Activated CD8-positive, alpha-beta memory T cell treated with anti-CD3 and anti-CD28 coated beads, Interleukin-2, amount 50 U/mL, for 24 hours (primary cell): ENCODE results near the gene PSKH1.

ENCODE experiments used
- DNase-seq: peaks from one replicate; pipeline ENCODE4 v3.0.0-alpha.2; 2020; ENCODE audit errors: extremely low read depth

PSKH1 gene

DNA sequence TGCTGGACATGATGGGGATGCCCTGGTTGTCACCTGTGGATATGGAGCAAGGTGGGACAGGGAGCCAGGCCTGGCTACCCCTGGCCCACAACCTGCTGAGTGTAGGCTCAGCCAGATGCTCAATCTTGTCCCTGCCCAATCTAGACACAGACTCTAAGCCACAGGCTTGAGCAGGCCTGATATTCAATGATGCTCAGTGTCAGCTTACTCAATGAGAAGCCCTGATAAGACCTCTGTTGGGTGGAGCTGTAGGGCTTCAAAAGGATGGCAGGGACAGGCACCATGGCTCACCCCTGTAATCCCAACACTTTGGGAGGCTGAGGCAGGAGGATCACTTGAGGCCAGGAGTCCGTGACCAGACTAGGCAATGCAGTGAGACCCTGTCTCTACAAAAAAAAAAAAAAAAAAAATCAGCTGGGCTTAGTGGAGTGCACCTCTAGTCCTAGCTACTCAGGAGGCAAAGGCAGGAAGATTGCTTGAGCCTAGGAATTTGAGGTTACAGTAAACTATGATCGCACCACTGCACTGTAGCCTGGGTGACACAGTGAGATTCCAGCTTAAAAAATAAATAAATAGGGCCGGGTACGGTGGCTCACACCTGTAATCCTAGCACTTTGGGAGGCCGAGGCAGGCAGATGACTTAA is 47.5 kb downstream of the PSKH1 start:
- DNase-seq: no peak

DNA sequence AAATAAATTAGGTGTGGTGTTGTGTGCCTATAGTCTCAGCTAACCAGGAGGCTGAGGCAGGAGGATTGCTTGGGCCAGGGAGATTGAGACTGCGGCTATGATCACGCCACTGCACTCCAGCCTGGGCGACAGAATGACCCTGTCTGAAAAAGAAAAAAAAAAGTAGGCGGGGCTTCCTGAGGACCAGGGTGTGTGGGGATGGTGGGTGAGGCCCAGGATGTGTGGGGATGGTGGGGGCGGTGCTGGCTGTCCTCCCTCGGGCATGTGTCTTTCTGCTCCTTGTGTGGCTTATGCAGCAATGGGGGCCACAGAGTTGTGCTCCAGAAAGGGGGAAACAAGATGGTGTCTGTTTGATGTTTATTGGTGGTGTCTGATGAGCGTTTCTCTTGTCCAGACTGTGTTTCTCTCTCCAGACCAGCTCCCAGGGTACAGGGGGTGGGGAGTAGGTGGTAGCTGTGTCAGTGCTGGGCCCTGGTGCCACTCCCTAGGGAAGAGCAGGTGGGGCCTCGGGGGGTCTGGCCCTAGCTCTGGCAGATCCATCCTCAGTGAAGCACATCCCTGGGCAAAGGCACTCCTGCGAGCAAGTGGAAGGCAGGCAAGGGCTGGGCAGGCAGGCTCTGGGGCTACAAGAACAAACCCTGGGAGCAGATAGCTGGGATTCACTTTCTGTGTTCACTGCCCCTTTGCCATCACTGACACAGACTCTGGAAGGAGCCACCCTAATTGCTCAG is 48.6 kb downstream of the PSKH1 start:
- no peak for DNase-seq

DNA sequence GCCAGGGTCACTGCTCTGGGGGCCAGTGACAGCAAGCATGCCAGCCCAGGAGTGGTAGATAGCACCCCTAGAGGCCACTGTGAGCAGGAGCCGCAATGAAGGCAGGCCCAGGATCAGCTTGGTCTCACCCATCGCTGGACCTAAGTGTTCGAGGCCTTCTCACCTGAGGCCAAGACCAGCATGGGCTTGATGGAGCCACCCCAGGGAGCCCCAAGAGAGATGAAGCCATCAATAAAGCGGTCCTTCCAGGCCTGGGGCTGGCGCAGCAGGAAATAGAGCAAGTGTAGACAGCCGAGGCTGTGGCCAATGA is 49.1 kb downstream of the PSKH1 start:
- no peak for DNase-seq

DNA sequence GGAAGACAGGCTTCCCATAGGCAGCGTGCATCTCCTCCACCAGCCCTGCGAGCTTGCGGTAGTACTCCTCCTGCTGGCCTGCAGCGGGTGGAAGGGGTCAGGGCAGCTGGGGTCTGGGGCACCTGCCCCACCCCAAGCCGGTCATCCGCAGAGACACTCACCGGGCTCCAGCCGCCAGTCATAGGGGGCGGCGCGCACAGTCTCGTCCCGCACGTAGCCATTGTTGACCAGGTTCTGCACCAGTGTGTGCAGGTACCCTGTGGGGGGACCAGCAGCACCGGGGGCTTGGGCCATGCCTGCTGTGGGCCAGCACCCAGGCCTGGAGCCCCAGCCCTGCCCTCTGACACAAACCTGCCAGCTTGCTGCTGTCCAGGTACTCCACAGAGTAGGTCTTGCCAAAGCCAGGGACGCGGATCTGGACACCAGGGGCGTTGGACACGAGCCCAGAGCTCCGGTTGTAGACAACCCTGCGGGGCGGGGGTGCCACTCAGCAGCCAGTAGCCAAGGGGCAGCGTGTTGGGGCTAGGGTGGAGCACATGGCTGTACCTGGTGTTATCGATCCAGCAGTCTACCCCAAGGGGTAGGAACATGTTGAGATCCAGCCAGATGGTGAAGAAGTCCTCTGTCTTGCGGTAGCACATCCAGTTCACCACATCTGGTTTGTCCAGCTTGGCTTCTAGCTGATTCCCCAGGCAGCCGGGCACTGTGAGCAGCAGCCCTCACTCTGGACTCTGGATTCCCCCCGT is 49.6 kb downstream of the PSKH1 start:
- DNase-seq: no peak

DNA sequence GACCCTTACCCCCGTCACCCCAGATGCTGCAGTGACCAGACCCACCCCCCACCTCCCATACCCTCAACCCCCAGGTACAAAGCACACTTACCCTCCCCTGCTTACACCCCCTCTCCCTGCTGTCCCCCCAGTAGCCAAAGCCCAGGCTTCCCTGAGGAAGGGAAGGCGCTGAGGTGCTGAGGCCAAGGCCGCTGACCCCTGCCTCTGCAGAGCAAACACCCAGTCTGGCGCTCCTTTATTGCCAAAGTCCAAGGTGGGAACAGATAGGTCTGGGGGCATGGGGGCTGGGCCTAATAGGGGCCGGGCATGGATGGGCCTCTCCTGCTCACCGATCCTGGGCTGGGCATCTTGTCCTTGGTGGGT is 50.2 kb downstream of the PSKH1 start:
- DNase-seq: no peak

DNA sequence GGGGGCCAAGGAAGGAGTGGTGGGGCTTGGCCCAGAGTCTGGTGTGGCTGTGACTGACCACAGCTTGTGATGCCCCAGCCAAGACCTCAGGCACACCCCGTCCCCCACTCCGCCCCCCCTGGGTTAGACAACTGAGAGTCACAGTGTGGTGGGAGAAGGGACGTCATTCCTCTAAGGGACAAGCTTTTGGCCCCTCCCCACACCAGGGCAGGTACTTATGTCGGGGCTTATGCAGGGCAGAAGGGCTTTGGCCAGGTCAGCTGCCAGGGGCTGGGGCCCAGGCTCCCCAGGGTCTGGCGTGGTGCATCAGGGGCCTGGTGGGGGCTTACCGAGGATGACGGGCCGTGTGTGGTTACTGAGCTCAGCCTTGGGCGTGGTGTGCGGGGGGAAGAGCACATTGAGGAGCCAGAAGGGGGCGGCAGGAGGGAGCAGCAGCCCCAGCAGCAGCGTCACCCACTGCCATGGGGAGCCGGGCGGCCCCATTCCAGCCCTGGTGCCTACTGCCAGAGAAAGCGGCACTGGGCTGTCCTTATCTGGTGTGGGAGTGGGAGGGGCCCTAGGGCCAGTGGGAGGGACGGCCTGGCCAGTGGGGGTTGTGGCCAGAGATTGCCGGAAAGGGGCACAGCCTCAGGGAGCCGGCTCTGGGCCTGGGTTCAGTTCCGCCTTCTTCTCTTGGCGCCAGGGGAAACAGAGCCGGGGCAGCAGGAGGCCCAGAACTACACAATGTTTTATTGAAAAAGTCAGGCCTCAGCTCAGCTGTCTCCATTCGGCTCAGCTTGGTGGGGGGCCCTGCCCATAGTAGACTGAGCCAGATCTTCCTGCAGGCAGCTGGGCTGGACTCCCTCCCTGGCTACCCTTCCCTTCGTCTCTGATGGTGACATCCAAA is 50.8 kb downstream of the PSKH1 start, which contains the start of gene LCAT:
Gene LCAT (minus strand): TSS at position 502 of the 886 bp plus-strand sequence. CDS start 19 bp downstream, at position 483.
- DNase-seq: no peak

DNA sequence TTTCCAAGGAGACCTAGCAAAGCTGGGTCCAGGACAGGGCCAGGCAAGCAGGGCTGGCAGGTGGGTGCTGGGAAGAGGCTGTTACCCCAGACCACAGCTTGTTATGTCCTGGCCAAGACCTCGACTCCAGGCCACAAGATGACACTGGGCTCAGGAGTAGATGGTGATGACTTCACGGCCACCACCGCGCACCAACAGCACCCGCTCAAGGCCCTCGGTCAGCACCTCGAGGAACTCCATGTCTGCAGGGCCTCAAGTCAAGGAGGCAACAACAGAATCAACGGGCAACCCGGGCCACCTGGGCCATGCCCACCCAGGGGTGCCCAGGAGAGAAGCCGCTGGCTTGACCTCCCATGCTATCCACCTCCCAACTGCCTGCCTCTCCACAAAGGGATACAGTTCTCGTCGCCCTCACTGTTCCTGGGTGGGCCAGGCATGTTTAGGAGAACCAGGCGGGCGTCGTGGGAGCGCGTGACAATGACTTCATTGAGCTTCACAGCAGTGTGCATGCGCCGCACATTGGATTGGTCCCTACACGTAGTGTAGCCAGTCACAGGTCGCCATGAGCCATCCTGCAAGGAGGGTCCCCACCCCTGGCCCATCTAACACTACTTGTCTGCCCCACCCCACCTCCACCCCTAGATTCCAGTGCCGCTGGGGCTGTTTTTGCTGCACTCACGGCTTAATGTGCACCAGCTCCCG is 51.8 kb downstream of the PSKH1 start:
- DNase-seq: no peak

DNA sequence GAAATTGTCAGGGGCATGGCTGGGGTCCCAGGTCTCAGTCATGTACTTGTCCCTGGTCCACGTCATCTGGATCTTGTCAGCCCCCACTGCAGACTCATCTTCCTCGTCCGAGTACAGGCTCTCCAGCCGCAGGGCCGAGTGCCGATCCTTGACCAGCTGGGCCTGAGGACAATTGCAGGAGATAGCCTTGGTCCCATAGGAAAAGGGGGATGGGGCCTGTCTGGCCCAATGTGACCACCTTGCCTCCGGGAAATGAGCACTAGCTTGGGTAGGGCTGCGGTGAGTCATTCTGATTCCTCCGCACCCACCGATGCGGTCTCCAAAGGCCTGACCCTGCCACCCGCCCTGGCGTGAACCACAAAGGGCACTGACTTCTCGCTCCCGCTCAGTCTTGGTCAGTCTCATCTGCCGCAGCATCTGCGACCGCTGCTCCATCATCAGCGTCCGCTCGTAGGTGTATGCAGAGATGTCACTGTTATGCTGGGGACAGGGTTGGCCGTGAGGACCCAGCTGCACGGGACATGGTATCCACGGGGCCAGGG is 52.4 kb downstream of the PSKH1 start:
- DNase-seq: no peak

DNA sequence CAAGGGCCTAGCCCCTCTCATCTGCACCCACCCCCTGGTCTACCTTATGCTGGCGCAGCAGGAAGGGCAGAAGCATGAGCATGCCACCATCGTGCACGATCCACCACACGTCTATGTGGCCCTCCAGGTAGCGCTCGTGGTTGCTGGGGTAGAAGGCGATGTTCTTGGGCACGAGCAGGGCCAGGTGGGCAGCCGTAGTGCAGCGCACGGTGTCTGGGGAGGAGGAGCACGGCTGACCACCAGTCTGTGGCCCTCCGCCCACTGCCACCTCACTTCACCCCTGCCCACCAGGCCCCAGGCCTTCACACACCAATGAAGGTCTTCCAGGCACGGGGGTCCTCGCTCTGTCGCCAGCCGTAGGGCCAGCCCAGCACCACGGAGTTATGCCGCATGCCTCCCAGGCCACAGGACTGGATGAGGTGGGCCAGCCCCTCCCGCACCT is 53.1 kb downstream of the PSKH1 start:
- DNase-seq: no peak

DNA sequence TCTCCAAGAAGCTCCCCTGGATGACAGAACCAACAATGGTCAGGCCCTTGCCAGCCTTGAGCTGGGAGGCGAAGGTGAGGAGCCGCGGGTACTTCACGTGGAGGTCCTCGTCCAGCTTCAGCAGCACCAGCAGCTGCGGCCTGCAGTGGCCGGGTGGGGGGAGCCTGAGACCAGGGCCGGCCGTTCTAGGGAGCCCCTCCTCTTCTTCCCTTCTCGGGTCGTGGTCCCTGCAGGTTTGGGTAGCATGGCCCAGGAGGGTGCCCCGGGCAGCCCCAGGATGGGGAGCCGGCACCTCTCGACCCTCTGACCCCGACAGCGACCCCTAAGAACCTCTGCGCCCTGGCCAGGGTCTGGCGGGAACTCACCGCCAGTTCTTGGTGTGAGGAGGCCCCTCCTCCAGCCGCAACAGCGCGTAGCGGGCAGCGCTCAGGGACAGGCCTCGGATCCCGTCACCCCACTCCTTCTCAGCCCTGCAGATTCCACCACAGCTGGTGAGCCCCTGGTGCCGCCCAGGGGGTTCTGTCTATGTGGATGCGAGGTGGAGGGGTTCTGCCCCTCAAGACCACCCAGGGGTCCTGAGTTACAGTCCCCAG is 54.0 kb downstream of the PSKH1 start:
- DNase-seq: no peak

DNA sequence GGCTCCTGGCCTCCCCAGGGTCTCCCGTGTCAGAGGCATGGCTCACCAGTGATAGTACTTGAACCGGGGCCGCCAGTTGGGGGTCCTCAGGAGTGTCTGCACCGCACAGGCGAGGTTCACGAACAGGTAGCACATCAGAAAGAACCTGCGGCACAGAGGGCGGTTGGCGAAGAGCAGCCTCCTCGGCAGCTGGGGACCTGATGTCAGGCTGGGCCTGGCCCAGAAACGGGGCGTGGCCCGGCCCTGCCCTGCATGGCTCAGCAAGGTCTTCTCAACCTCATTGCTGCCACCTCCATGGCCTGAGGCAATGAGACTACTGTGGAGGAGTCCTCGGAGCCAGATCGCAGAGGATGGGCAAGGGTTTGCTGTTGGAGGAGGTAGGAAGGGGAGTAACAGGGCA is 55.0 kb downstream of the PSKH1 start:
- no peak for DNase-seq

DNA sequence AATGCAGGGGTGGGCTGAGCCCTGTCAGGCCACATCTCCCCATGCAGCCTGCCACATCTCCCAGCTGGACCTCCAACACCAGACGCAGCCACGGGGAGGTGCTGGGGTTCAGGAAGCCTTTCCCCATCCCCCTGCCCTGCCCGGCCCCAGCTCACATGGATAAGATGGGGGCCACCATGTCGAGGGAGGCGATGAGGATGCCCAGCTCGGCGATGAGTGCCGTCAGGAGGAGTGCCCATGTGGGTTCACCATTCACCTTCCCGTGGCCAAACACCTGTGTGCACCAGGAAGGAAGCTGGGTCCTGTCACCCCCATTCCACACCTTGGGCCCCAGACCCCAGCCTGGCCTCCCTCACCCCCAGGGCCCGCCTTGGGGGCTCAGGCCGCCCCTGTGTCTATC is 56.6 kb downstream of the PSKH1 start:
- DNase-seq: no peak

DNA sequence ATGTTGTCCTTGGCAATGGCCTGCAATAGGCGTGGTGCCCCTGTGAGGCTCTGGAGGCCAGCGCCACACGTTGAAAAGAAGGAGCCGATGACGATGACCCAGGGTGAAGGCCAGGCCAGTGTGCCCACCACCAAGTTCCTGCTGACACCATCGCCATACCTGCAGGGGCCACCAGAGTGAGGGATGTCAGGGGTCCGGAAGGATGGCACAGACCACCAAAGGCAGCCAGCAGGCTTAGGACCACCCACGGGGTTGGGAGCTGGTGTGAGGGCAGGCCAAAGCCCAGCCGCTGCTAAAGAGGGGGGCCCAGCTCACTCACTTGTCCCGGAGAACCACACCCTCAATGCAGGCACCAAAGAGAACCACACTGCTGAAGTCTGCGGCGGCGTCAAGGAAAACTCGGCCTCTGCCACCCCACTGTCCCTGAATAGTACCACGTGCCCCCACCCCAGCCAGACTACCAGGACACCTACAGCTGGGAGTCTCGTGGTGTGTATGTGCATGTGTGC is 57.3 kb downstream of the PSKH1 start:
- no peak for DNase-seq

DNA sequence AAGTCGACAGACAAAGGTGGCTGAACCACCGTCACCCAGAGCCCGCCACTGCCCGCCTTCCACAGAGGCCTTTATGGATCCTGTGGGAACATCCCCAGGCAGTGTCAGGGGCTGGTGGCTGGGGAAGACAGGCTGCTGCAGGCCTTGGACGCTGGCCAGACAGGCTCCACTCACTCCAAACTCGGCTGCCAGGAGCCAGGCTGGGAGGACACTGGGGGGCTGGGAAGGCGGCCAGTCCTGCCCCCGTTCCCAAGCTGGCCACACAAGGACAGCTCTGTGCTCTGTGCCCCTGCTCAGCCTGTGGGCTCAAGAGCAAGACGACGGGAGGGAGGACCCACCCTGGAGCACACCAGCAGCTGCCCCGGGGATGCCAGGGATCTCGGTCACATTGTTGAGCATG is 58.4 kb downstream of the PSKH1 start:
- DNase-seq: no peak

DNA sequence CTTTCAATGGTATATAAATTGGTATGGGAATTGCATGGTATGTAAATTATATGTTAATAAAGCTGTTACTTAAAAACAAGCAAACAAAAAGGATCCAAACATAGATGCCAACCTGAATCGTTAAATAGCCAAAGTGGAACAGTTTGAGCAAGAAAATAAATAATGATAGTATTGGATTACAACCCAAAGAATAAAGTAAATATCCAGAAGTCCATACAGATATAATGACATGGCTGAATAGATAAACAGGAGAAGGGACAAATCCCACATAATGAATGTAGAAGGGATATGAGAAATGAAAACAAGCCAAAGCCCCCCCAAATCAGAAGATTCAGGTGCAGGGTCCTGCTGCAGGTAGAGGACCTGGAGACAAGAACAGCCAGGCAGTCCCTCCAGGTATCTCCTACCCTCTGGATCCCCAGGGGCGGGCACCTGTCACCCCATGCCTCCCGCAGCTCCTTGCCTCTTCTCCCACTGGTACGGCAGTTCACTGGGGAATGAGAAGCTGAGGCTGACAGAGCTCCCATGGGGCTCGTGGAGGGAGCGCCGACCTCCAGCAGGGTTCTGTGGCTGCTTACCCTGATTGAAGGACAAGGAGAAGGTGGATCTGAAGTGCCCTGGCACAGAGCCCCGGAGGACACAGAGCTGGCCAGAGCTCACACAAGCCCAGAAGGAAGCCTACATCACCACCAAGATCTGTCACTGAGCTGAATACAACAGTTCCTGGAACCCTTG is 60.8 kb downstream of the PSKH1 start:
- DNase-seq: no peak

DNA sequence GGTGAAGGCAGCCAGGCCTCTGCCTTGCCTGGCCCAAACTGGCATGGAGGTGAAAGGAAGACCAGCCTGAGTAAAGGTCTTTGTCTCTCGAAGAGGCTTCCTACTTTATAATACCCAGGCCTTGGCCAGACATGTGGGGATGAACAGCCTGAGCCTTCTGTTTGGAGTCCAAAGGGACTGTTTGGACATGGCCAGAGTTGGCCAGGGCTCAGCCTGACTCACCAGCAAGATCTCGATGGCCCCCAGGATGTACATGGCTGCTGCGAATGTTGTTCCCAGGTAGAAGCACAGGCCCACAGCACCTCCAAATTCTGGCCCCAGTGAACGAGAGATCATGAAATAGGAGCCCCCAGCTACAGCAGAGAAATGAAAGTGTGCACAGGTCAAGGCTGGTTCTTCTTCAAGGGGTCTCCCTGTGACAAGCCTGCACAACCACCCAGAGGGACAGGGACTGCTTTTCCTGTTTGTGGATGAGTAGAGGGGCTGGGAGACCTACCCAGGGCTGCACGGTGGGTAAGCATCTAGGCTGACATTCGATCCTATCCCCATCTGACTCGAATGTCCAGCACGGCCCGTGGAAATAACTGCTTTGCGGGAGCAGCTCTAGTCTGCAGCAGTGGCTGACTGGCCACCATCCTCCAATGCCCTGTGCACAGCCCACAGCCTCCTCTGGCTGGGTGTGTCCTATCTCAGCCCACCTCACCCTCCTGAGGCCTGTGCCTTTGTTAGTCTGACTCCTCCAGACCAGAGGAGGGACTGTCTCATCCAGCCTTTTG is 61.6 kb downstream of the PSKH1 start:
- DNase-seq: no peak

DNA sequence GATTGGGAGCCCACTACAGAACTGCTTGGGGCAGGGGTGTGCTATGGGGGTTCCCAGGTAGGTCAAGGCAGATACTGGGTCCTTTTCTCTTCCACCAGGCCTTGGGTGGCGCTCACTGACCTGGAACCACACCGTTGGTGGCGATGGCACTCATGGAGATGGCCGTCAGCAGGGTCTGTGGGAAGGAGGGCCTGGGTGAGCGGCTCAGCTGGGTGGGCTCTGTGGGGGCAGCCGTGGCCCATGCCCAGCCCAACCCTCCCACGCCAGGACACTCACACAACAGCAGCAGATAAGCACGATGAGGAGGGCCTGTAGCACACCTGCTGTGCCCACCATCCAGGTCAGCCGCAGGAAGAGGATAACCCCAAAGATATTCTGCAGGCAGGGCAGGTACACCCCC is 64.6 kb downstream of the PSKH1 start:
- no peak for DNase-seq

DNA sequence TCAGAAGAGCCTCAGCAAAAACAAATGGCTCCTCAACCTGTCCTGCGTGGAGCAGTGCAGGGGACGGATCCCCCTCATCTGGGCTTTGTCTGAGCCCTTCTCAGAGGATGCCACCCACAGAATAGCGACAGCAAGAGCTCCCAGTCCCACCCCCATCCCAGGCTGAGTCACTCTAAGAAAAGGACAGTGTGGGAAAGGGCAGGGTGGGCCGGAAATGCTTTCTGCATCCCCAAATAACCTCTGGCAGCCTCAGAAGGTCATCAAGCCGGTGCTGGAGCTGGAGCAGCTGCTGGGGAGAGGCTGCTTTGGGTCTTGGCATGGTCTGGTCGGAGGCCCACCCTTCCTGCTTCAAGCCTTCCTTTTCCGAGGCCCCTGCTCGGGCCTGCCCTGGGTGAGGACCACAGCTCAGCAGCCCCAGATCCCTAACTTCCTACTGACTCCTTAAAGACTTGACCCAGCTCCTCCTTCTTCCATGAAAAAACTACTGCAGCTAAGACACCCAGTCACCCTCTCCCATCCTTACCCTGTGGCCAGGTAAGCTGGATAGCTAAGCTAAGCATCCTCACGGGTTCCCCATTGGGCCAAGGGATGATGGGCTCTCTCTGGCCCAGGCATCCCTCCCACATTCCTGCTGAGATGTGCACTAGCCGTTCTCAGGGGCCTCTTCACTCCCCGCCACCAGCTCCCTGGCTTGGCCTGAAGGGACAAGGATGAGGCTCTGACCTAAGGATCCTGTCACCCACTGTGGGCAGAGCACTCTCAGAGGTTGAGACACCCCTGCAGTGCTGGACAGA is 66.7 kb downstream of the PSKH1 start:
- DNase-seq: no peak
